IMR-90 (cell line): ENCODE data around the gene NDNF. TPM values are rescaled to one million over a fixed set of nuclear protein-coding genes. Genes with fewer than 3 reads are reported as not detected.
A peak's percentile ranks its signal among the peaks of the same experiment; 100 is the strongest.

ENCODE experiments used
- ATAC-seq: fragments of 200-7000 bp; cut with Tn5 transposase; 2 replicates; pipeline ENCODE4 v1.9.1; 2020; ENCODE audit warnings: low read depth, mild to moderate bottlenecking, moderate library complexity
- BruUV-seq: library from RNA; stranded (reverse); fragments of 400-500 nt; replicated peaks from 2 replicates; lab custom pipeline; 2021; lab: Mats Ljungman, UMichigan
- CTCF ChIA-PET: fragments of 300-600 bp; formaldehyde crosslinking; extraction: SDS; loops from one replicate; lab custom pipeline; 2021; ENCODE audit warnings: antibody characterized with exemption; lab: Yijun Ruan, JAX
- POLR2A ChIA-PET: fragments of 300-600 bp; sonication (Branson Sonifier 250); formaldehyde crosslinking; loops from one replicate; lab custom pipeline; 2022; ENCODE audit warnings: antibody characterized with exemption; ENCODE audit not compliant: unreplicated experiment; lab: Charles Lee
- DNase-seq: peaks from one replicate; pipeline ENCODE4 v3.0.0; 2013
- H2AFZ ChIP-seq: replicated peaks from 2 replicates; pipeline ENCODE3; 2013; ENCODE audit warnings: low read length, mild to moderate bottlenecking; ENCODE audit not compliant: poor library complexity
- H2AK5ac ChIP-seq: 2 replicates; pipeline ENCODE4 v1.6.1; 2013; ENCODE audit warnings: low read depth, low read length, inconsistent platforms
- H2AK9ac ChIP-seq: replicated peaks from 2 replicates; pipeline ENCODE3; 2013; ENCODE audit warnings: mild to moderate bottlenecking, low read depth, low read length, moderate library complexity; ENCODE audit not compliant: poor library complexity
- H2BK120ac ChIP-seq: 2 replicates; pipeline ENCODE4 v1.6.1; 2013; ENCODE audit warnings: low read depth, low read length, inconsistent platforms
- H2BK15ac ChIP-seq: 3 replicates; pipeline ENCODE4 v1.6.1; 2013; ENCODE audit warnings: low read depth, low read length, inconsistent platforms
- H2BK20ac ChIP-seq: 2 replicates; pipeline ENCODE4 v1.6.1; 2013; ENCODE audit warnings: low read depth, mild to moderate bottlenecking, inconsistent platforms, low read length, moderate library complexity
- H2BK5ac ChIP-seq: 2 replicates; pipeline ENCODE4 v1.6.1; 2013; ENCODE audit warnings: mild to moderate bottlenecking, low read depth, low read length, inconsistent platforms; ENCODE audit not compliant: poor library complexity, severe bottlenecking
- H3K14ac ChIP-seq: replicated peaks from 2 replicates; pipeline ENCODE4 v1.6.1; 2013; ENCODE audit warnings: low read depth, low read length, inconsistent platforms
- H3K18ac ChIP-seq: 2 replicates; pipeline ENCODE4 v1.6.1; 2013; ENCODE audit warnings: low read depth, low read length, control low read depth
- H3K23ac ChIP-seq: 2 replicates; pipeline ENCODE4 v1.6.1; 2013; ENCODE audit warnings: low read depth, low read length, inconsistent platforms
- H3K27ac ChIP-seq: 2 replicates; pipeline ENCODE4 v1.5.1; 2013; ENCODE audit warnings: mild to moderate bottlenecking, control low read depth, low read length; ENCODE audit not compliant: insufficient read depth
- H3K27me3 ChIP-seq: 2 replicates; pipeline ENCODE4 v1.6.1; 2013; ENCODE audit warnings: low read length; ENCODE audit not compliant: control insufficient read depth, insufficient read depth
- H3K36me3 ChIP-seq: 2 replicates; pipeline ENCODE4 v1.6.1; 2013; ENCODE audit warnings: low read length, mixed read lengths; ENCODE audit not compliant: control insufficient read depth, insufficient read depth
- H3K4ac ChIP-seq: 2 replicates; pipeline ENCODE4 v1.6.1; 2013; ENCODE audit warnings: low read depth, low read length, inconsistent platforms
- H3K4me1 ChIP-seq: 2 replicates; pipeline ENCODE4 v1.6.1; 2013; ENCODE audit warnings: low read length, mixed read lengths; ENCODE audit not compliant: control insufficient read depth, insufficient read depth
- H3K4me2 ChIP-seq: 2 replicates; pipeline ENCODE4 v1.6.1; 2013; ENCODE audit warnings: low read depth, mild to moderate bottlenecking, control low read depth, low read length, moderate library complexity
- H3K4me3 ChIP-seq: 2 replicates; pipeline ENCODE4 v1.5.1; 2013; ENCODE audit warnings: low read depth, mild to moderate bottlenecking, control low read depth, low read length, moderate library complexity; ENCODE audit not compliant: insufficient read depth
- H3K56ac ChIP-seq: 2 replicates; pipeline ENCODE4 v1.6.1; 2013; ENCODE audit warnings: low read length, inconsistent platforms; ENCODE audit not compliant: insufficient read depth; ENCODE audit errors: extremely low read depth
- H3K79me1 ChIP-seq, 2 experiments: 2 replicates each; pipeline ENCODE4 v1.6.1; 2013; ENCODE audit warnings: low read length in 2 of 2, inconsistent platforms in 1 of 2, low read depth in 1 of 2
- H3K9ac ChIP-seq: 2 replicates; pipeline ENCODE4 v1.6.1; 2013; ENCODE audit warnings: low read depth, low read length, control low read depth
- H3K9me1 ChIP-seq: 2 replicates; pipeline ENCODE4 v1.6.1; 2013; ENCODE audit warnings: low read length, inconsistent platforms; ENCODE audit not compliant: insufficient read depth
- H3K9me3 ChIP-seq: 2 replicates; pipeline ENCODE4 v1.6.1; 2013; ENCODE audit warnings: low read length; ENCODE audit not compliant: control insufficient read depth, insufficient read depth
- H4K20me1 ChIP-seq: 2 replicates; pipeline ENCODE4 v1.6.1; 2013; ENCODE audit warnings: low read length, inconsistent platforms; ENCODE audit not compliant: insufficient read depth
- H4K5ac ChIP-seq: 2 replicates; pipeline ENCODE4 v1.6.1; 2013; ENCODE audit warnings: mild to moderate bottlenecking, low read depth, low read length, control low read depth
- H4K8ac ChIP-seq, 2 experiments: 2 replicates each; pipeline ENCODE4 v1.6.1; 2013; ENCODE audit warnings: low read depth in 2 of 2, low read length in 2 of 2, control low read depth in 1 of 2, inconsistent platforms in 1 of 2
- H4K91ac ChIP-seq: 2 replicates; pipeline ENCODE4 v1.6.1; 2013; ENCODE audit warnings: low read depth, low read length, inconsistent platforms; ENCODE audit not compliant: insufficient read depth
- CEBPB ChIP-seq: IDR thresholded peaks from 2 replicates; pipeline ENCODE4 v1.6.1; 2012; ENCODE audit warnings: low read depth, low read length, improper control_type of control experiment
- CTCF ChIP-seq: conservative IDR thresholded peaks from 2 replicates; pipeline ENCODE4 v1.5.1; 2012; ENCODE audit warnings: mild to moderate bottlenecking, low read depth, low read length, improper control_type of control experiment
- WGBS, 2 experiments: methylation state at CpG; one replicate each; pipeline versions ENCODE4 v1.1.5 to v1.1.7; 2013; ENCODE audit warnings: missing lambda C conversion rate in 2 of 2; ENCODE audit not compliant: insufficient read length in 1 of 2; ENCODE audit errors: extremely low coverage in 2 of 2; 5-methylcytosine and 5-hydroxymethylcytosine counted together
- dilution Hi-C: fragments of 300-500 bp; cut with HindIII; formaldehyde crosslinking; loops from one replicate; pipeline ENCODE4 v1.14.3; 2018; ENCODE audit warnings: low sequenced_read_pairs; ENCODE audit not compliant: unreplicated experiment
- in situ Hi-C: fragments of 300-500 bp; cut with MboI; formaldehyde crosslinking; loops from 3 replicates; pipeline ENCODE4 v1.14.3; 2019; ENCODE audit warnings: low sequenced_read_pairs, inconsistent platforms, mixed read lengths
- intact Hi-C: fragments of 100-400 bp; cut with micrococcal nuclease; formaldehyde crosslinking; loops from 2 replicates; pipeline ENCODE4 v1.10.0; 2022
- polyA plus RNA-seq, 3 experiments: library from polyadenylated mRNA; depleted of rRNA; stranded (reverse); fragments of >200 nt; gene quantifications; 2 replicates each; pipeline ENCODE4 v1.2.3, GENCODE V29; 2012; ENCODE audit warnings: low replicate concordance in 1 of 3
- total RNA-seq: library from RNA; depleted of rRNA; stranded (reverse); fragments of >200 nt; gene quantifications from 2 replicates; pipeline ENCODE4 v1.2.3, GENCODE V29; 2012

The NDNF gene
- total and polyA plus RNA-seq, 2 of the 4 experiments (the other 2 are of a cell fraction) = under 0.01 TPM; not detected in 1

DNA sequence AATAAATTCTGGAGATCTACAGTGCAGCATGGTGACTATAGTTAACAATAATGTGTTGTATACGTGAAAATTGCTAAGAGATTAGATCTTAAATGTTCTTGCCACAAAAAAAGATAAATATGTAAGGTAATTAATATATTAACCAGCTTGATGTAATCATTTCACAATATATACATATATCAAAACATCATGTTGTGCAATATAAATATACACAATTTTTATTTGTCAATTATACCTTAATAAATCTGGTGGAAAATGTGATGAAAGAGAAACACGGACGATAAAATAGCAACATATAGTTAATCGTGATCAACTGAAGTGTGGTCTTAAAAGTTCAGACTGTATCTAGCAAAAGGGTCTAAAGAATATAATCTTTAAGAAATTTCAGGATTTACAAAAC is 16.5 kb upstream of the NDNF start:
- in situ Hi-C loops (loop anchor here (25.0 kb wide), 1 partner anchor 377 kb away; no protein-coding TSS in a partner anchor), intact Hi-C loops (no loop called here), dilution Hi-C loops (no loop called here)
- Histone ChIP-seq H3K79me1 (no peaks in the 10 kb centered on the region), H3K18ac (no peak overlapping the region), H2BK5ac (no peak overlapping the region), H3K36me3 (no peaks in the 10 kb centered on the region), H2AK9ac (no peak overlapping the region), H2AFZ (no peak overlapping the region), H2AK5ac (no peak overlapping the region), H3K9ac (no peak overlapping the region), H3K9me1 (no peaks in the 10 kb centered on the region), H4K91ac (no peak overlapping the region), H4K5ac (no peak overlapping the region), H3K56ac (no peak overlapping the region), H3K23ac (no peak overlapping the region), H3K4me1 (no peaks in the 10 kb centered on the region), H3K4me2 (no peak overlapping the region), H2BK15ac (no peak overlapping the region), H4K20me1 (no peaks in the 10 kb centered on the region), H3K4me3 (no peak overlapping the region), H3K14ac (no peak overlapping the region), H3K4ac (no peak overlapping the region), H3K27ac (no peak overlapping the region), H2BK120ac (no peak overlapping the region), H2BK20ac (no peak overlapping the region), H3K9me3 (no peaks in the 10 kb centered on the region), H3K27me3 (0 out of 2 replicates have a peak, but pooled peaks cover 2% of the 10 kb centered on the region), H4K8ac (no peak overlapping the region)
- CTCF ChIA-PET = no interaction called here
- BruUV-seq = no TSS peak
- ATAC-seq (no peak), DNase-seq (no peak)
- no CpG with 5 or more reads among the region's 4 CpGs for WGBS, 2 experiments
- TF ChIP-seq CEBPB (peak; percentile 26; the same call in 1 of the 2 replicates), CTCF (no peak)
- POLR2A ChIA-PET = no interaction called here
